ENCODE data around the gene TMEM163.
"Not testable (repeated sequence)": the region's sequence is repeated elsewhere in the genome, so short reads cannot be mapped to it uniquely, and the experiment has no call there.

TMEM163 gene

DNA sequence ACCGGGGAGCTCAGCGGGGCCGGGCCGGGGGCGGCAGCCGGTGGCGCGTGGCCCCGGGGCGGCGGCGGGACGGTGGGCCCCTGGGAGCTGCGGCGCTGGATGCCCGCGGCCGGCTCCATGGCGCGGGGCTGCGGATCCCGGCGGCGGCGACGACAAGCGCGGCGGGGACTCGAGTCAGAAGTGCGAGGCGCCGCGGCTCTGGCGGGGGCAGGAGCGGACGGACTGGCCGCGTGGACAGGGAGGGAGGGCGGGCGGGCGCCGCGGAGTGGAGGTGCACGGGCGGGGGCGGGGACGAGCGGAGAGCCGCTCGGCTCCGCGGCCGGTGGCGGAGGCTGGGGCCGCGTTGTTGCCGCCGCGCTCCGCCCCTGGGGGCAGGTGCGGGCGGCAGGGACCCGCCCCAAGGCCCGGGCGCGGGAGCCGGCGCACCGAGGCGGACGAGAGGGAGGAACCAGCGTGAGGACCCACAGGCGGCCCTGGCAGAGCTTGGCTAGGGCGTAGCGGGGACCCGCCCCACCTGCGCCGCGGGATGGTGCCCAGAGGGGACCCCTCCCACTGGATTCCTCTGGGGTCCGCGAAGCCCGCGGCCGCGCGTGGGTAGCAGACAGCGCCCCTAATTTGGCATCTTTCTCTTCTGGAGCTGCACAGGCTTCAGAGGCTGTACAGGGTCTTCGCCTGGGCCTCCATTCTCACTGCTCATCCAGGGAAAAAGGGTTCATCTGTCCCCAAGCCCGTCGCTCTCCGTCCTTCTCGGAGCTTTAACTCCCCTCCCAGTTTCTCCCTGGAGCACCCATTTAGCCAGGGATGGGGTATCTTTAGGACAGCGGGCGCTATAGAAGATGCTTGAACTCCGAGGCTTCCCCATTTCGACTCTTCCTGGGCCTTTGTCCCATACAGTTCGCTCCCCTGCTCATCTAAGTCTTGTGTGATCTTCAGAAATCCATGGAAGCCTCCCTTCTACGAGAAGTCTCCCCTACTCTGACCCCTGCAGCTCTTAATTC, at the start of gene TMEM163:
TMEM163 (minus strand) TSS at position 184 of the 998 bp plus-strand sequence.
- DNase-seq (ENCODE audit: low read depth), result no peak

DNA sequence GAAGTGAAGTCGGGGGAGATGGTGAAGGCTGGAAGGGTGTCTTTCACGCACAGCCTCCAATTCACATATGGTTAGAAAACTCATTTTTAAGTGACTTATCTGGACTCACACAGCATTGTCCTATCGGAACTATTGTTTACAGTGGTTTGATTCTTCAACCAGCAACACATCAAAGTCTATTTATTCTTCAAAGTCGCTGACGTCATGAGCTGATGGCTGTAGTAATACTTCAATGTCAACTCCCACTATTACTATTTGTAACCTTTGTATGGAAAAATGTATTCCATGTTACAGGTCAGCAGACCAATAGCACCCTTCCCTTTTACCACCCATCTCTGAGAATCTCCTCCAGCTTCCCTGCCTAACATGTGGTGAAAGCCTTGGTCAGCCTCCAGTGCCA, 47.8 kb upstream of the TMEM163 start:
- no peak for DNase-seq (ENCODE audit: low read depth)

DNA sequence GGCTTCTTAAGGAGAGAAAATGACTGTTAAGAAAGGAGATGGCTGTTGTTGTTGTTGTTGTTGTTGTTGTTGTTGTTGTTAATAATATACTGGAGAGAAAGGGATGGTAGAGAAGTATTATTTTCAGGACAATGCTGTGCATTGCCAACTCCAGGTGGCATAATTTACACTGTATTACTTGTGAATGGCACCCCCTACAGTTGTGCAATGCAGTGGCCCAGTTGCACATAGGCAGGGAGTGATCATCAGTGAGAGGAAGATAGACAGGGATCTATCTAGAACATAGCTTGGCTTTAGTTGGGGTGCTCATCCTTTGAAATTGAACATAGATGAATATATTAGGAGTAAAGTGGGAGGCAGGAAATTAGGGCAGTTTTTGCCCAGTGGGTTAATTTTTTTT, 47.2 kb upstream of the TMEM163 start:
- no peak for DNase-seq (ENCODE audit: low read depth)

DNA sequence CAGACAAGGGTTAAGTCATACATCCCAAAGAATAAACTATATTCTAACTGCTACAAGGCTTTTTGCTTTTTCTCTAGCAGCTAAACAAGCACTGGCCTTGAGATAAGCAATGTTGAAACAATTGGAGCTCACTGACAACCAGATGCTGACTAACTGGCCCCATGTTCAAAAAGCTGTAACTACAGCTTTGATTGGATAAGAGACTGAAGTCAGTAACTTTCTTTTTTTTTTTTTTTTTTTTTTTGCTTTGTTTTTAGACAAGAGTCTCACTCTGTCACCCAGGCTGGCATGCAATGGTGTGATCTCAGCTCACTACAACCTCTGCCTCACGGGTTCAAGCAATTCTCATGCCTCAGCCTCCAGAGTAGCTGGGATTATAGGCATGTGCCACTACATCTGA, 45.4 kb upstream of the TMEM163 start:
- DNase-seq (ENCODE audit: low read depth), result no peak

DNA sequence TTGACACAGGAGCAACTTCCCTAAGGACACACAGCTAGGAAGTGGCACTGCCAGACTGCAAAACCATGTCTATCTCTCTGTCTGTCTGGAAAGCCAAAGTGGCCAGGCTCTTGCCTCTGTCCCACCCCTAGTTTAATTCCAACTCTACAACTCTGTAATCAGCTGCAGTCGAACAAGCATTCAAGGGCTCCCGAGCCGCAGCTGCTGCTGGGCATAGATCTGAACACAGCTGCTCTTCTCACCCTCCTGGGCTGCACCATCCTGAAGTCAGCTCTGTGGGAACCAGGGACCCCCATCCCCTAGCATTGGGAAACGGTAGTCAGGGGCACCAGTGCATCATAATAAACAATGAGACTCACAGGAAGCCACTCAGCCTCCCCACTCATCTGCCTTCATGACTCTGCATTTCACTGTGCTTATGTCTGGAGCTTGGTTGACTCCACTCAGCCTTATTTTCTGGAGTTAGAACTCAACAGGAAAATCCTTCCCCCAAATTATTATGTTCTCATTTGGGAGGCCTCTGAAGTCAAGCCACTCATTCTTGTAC, 44.4 kb upstream of the TMEM163 start:
- no peak for DNase-seq (ENCODE audit: low read depth)

DNA sequence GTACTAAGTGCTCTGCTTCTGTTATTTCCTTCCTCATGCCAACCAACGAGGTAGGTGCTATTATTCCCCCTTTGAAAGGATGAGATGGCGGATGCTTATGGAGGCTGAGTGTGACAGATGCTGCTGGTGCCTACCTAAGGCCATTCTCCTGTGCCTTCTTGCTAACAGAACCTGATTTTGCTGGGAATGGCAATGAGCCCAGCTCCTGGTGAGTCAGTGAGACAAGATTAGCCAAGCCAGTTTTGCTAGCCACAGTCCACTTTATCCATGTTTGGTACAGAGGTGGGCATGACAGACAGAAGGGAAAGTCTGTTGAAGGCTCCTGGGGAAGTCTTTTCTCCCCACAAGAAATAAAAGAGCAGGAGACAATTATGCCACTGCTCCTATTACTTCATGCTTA, 43.7 kb upstream of the TMEM163 start:
- no peak for DNase-seq (ENCODE audit: low read depth)

DNA sequence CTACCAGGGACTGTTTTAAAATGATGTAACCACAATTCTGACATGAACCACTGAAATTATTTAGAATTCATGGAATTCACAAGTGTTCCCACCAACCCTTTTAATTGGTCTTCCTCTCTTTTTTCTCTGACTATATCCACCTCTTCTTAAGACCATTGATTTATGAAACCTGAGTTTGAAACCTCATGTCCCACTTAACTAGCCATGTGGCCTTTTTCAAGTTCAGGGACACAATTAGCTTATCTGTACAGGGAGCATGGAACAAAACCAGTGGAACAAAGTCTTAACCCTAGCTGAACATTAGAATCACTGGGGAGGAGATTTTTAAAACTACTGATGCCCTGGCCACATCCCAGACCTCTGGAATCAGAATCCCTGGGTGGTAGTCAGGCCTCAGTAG, 41.6 kb upstream of the TMEM163 start:
- no peak for DNase-seq (ENCODE audit: low read depth)

DNA sequence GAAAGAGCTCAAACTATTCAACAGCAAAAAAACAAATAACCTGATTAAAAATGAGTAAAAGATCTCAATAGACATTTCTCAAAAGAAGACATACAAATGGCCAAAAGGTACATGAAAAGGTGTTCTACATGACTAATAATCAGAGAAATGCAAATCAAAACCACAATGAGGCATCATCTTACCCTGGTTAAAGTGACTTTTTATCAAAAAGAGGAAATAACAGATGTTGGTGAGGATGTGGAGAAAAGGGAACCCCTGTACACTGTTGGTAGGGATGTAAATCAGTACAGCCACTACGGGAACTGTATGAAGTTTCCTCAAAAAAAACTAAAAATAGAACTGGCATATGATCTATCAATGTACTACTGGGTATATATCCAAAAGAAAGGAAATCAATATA, 39.8 kb upstream of the TMEM163 start:
- no peak for DNase-seq (ENCODE audit: low read depth)

DNA sequence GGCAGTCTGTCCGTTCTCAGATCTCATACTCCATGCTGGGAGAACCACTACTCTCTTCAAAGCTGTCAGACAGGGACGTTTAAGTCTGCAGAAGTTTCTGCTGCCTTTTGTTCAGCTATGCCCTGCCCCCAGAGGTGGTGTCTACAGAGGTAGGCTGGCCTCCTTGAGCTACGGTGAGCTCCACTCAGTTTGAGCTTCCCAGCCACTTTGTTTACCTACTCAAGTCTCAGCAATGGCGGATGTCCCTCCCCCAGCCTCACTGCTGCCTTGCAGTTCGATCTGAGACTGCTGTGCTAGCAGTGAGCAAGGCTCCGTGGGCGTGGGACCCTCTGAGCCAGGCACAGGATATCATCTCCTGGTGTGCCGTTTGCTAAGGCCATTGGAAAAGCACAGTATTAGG, 33.2 kb upstream of the TMEM163 start:
- DNase-seq (ENCODE audit: low read depth), result not testable (repeated sequence)

DNA sequence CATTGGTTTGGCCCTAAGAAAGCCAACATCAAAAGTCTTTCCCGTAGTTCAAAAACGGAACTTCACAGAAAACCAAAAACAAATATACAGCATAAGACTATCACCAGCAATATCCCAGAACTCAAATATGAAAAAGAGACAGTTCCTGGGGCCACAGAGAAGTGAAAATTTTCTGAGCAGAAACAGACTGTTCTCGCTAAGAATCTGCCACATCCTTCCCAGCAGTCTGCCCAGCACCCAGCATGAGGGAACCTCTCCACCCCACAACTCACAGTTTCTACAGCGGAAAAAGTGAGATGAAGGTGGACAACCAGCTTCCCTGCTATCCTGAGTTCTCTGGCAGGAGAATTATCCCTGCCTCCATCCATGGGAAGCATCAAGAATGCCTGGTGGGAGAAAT, 26.7 kb upstream of the TMEM163 start:
- DNase-seq (ENCODE audit: low read depth), result no peak

DNA sequence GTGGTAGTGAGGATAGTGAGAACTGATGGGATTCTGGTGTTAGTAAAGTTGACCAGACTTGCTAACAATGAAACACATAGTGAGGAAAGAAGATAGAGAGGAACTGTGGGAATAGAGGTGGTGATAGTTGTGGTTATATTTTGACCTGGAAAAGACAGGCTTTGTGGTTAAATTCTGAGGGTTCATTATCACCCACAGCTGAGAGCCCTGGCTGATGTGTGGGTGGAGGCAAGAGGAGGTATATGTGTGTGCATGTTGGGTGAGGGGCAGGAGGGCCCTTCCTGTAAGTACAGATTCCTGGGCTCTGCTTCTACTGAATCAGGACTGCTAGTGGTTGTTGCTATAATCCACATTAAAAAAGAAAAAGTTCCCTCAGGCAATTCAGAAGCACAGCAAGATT, 26.2 kb upstream of the TMEM163 start:
- no peak for DNase-seq (ENCODE audit: low read depth)

DNA sequence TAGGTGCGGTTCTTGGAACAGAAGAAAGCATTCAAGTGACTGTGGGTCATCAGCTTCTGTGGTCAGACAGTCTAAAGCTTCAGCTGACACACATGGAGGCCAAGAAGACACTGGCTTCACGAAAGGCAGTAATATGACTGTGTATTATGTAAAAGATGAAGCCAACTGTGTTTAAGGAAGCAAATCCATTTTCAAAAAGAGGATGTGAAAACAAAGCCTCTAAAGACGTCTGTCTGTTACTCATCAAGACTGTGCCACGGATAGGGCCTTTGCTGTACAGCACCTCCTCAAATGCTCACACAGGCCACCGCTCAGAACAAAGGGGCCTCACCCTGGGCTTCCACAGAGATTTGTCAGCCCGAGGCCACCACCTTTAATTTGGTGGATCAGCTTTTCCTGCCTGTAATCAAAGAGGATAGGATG, 21.1 kb upstream of the TMEM163 start:
- DNase-seq (ENCODE audit: low read depth), result no peak

DNA sequence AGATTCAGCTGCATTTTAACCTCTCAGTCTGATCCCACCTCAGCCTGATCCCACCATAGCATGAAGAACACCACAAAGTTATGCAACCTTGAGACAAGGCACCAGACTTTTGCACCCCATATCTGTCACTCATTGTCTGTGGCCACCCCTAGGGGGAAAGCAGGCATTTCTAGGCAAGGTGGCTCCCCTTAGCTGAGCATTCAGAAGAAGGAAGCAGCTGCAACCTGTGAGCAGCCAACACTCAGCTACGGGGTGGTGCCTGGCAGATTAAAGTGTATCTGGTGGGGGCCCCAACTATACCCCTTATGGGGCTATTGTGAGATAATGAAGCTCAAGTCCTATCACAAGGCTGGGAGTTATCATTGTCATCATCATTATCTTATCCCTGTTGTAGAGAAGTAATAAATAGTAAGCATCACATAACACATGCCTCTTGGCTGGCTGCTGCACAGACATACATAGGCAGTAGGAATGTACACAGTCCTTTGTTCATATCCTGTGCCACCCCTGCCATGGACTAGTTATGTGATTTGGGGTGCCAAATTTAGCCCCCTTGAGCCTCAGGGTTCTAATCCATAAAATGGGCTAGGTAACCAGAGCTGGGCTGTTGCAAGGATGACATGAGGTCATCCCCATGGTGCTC, 20.6 kb upstream of the TMEM163 start:
- no peak for DNase-seq (ENCODE audit: low read depth)

DNA sequence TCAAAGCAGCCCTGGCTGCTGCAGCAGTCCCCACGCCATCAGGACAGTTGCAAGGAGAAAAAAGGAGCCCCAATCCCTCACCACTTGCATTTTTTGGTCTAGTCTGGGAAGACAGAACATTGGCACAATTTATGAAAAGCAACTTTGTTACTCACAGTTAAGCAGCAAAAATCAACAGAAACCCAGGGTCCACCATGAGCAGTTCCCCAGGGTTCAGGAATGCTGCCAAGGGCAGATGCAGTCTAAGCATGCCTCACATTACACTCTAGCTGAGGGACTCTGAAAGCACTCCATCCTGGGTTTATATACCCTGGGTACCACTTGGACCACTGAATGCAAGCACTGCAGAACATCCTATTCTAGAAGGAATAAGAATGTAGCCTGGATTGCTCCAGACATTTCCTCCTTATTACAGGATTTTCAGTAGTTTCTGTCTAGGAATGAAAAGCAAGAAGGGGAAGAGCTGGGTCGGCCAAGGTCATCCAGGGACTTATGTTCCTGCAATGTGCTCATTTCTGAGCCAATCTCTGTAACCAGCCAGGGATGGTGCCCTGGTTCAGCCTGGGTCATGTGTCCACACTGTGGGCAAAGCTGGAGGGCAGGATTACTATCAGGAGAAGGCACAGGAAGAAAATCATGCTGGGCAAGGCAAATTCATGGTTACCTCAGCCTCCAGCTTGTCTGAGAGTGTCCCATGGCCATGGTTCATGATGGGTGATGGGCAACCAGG, 19.5 kb upstream of the TMEM163 start:
- DNase-seq (ENCODE audit: low read depth), result no peak

DNA sequence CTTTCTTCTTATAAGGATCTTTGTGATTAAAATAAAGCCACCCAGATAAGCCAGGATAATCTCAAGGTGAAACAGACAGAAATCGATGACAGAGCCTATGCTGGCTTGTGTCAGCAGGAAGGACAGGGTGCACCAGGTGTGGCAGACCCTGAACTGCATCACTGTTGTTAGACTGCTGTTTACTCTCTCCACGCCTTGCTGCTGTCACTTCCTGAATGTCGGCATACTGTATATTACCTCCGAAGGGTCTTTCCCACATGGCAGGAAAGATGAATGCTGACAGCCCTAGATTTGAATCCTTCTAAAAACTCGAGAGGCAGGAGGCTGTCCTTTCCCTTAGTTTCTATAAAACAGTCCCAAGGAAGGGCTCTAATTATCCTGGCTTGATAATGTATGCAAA, 18.9 kb upstream of the TMEM163 start:
- no peak for DNase-seq (ENCODE audit: low read depth)

DNA sequence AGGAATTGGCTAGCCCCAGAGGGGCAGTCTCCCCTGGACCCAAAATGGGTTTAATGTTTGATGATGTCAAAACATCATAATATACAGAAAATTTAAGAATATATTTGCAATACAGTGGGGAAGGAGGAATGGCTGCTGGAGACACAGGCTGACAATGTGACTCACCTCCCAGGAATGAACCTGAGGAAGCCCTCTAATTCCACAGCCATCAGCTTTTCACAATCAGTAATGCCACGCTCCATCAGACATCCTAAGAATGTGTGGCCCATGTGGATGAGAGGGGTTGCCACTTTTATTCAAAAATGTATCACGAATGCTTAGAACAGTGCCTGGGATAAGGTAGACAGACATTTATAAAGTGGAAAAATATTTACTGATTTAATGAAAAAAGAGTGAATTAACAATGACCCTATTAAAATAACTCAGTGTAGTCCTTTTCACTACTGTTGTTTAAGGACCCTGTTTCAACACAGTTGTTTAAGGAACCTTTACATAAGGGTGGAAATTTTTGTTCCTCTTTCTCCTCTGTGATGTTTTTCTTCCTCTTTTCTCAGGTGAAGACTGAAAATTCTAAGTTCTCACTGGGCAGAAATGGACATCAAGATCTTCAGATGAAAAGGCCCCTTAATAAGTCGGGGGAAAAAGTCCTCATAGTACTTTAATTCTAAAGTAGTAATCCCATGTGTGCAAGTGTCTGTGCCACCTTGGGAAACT, 17.5 kb upstream of the TMEM163 start:
- DNase-seq (ENCODE audit: low read depth), result no peak

DNA sequence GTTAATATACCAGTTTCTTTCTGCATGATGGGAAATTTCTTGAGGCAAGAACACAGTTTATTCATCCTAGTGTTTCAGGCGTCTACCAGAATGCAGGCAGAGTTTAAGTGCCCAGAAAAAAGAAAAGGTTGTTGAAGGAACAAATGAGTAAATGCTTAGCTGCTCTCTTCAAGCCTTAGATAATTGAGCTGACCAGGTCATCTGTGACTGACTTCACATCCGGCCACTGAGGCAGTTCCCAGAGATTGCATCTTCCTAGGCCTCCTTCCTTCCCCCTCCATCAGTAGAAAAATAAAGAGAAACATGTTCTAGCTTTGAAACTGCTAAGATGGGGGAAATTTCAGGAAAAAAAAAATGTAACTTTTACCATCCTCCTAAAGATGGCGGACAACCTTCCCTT, 9.4 kb upstream of the TMEM163 start:
- no peak for DNase-seq (ENCODE audit: low read depth)

DNA sequence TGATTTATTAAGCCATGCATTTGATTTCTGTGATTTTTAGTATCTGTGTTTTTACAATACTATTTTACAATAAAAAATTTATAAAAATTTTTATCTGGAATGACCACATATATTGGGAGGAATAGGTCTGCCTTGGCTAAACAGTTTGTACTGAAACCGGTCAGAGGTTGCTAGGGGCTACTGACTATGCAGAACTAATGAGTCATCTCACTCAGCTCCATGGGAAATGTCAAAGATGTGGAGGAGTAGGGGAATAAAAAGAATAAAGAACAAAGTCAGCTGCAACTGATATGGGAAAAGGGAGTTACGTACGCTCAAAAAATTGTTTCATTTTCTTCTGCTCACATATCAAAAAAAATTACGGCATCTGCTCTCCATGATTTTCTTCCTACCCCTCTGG, 8.6 kb upstream of the TMEM163 start:
- DNase-seq (ENCODE audit: low read depth), result no peak

DNA sequence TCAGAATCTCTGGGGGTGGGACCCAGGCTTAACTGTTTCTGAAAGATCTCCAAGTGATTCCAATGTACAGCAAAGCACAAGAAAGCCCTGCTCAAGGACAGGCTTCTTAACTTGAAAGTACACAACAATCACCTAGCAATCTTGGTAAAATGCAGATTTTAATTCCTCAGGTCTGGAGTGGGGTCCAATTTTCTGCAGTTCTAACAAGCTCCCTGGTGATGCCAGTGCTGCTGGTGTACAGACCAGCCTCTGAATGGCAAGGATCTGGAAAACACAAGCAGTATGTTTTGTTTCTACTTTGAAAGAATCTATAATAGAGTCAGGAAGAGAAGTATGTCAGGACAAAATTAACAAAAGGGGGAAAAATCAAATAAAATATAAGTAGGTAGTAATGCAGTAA, 7.8 kb upstream of the TMEM163 start:
- no peak for DNase-seq (ENCODE audit: low read depth)

DNA sequence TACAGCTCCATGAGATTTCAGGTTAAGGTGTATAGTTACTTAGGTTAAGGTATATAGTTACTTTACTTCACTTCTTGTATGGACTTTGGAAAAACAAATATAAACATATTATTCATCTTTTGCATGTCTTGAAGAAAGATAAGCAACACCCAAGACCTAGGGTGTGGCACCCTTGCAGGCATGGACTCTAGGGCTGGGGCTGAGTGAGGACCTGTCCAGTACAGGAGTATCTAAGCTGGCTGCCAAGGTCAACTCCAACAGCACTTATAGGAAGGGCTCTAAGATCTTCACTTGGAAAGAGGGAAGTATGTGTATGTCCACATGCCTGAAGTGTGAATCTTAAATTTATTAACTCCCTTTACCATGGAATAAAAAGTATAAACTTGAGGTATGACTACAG, 7.1 kb upstream of the TMEM163 start:
- no peak for DNase-seq (ENCODE audit: low read depth)

DNA sequence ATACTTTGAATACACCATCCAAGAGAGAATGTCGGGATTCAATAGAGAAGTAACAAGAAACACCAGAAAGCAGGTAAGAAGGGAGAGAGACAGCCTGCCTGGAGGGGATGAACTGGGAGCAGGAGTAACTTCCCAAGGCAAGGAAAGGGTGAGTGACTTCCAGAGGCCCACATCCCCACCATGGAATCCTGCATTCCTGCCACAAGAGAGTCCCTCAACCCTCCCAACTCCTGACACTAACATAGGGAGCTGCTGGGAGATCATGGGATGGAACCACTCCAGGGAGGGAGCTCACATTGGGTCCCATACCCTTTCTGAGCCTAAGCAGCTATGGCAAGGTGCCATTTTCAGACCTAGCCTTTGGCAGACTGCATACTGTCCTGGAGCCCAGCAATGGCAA, 5.5 kb upstream of the TMEM163 start:
- DNase-seq (ENCODE audit: low read depth), result no peak

DNA sequence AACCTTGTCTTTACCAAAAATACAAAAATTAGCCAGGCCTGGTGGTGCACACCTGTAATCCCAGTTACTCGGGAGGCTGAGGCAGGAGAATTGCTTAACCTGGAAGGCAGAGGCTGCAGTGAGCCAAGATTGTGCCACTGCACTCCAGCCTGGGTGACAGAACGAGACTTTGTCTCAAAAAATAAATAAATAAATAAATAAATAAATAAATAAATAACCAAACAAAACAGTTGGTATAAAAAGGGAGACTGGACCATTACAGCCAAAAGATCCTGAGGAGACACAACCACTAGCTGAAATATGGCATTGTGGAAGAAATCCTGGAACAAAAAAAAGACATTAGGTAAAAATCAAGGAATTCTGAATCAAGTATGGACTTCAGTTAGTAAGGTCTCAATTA, 4.9 kb upstream of the TMEM163 start:
- DNase-seq (ENCODE audit: low read depth), result not testable (repeated sequence)
